ENCODE results near the gene PIGK. TPM values are rescaled to one million over a fixed set of nuclear protein-coding genes. Genes with fewer than 3 reads are reported as not detected.

The PIGK gene
- polyA plus RNA-seq, 4 donors = 2.7 to 23.9 (median 9.4) TPM

GRCh38 chr1:77238462-77238861, 19.2 kb upstream of the PIGK start:
- H3K36me3 ChIP-seq (ENCODE audit: control insufficient read depth in 3 of 3, insufficient read depth in 2 of 3, low read depth in 1 of 3, low read length in 3 of 3) = no peaks in the 10 kb centered on the region
- DNase-seq (no peak), FAIRE-seq (no peak)
- H3K4me1 ChIP-seq (ENCODE audit: control insufficient read depth in 3 of 3, insufficient read depth in 2 of 3, low read depth in 1 of 3, low read length in 2 of 3) = no peaks in the 10 kb centered on the region
- H3K9me3 ChIP-seq (ENCODE audit: control insufficient read depth in 2 of 2, insufficient read depth in 1 of 2, low read depth in 1 of 2, low read length in 1 of 2) = no peaks in the 10 kb centered on the region
- no peak overlapping the region for H3K27ac ChIP-seq (ENCODE audit: low read depth in 1 of 3, low read length in 2 of 3)
- H3K27me3 ChIP-seq (ENCODE audit: control insufficient read depth in 3 of 3, insufficient read depth in 3 of 3, low read length in 3 of 3) = no peaks in the 10 kb centered on the region
- WGBS, 3 donors = 44 to 65% (median 52%) methylated on average over 1 of the region's 1 CpG
- no peak overlapping the region for H3K4me3 ChIP-seq (ENCODE audit: low read depth in 1 of 3, low read length in 3 of 3)

DNA sequence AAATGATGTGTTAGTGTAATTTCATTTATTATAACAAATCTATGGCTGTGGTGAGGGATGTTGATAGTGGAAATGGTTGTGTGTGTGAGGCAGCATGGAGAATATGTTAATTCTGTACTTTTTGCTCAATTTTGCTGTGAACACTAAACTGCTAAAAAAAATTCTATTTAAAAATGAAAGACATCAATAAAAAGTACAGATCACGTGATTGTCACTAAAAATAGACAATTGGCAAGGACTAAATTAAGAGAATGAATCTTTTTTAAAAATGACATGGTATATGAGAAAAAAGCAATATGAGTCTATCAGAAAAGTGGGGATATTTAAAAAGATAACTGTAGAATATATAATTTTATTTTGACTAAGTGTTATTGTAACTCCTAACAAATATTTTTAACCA, 15.7 kb upstream of the PIGK start:
- no peak for FAIRE-seq
- H3K36me3 ChIP-seq (ENCODE audit: control insufficient read depth in 3 of 3, insufficient read depth in 2 of 3, low read depth in 1 of 3, low read length in 3 of 3) = no peaks in the 10 kb centered on the region
- H3K4me3 ChIP-seq (ENCODE audit: low read depth in 1 of 3, low read length in 3 of 3) = no peak overlapping the region
- H3K9me3 ChIP-seq (ENCODE audit: control insufficient read depth in 2 of 2, insufficient read depth in 1 of 2, low read depth in 1 of 2, low read length in 1 of 2) = peaks cover 0 to 3% of the 10 kb centered on the region in 2 donors
- H3K27me3 ChIP-seq (ENCODE audit: control insufficient read depth in 3 of 3, insufficient read depth in 3 of 3, low read length in 3 of 3) = no peaks in the 10 kb centered on the region
- no peaks in the 10 kb centered on the region for H3K4me1 ChIP-seq (ENCODE audit: control insufficient read depth in 3 of 3, insufficient read depth in 2 of 3, low read depth in 1 of 3, low read length in 2 of 3)
- 37 to 61% (median 54%) methylated on average over 1 of the region's 1 CpG for WGBS, 3 donors
- no peak for DNase-seq
- no peak overlapping the region for H3K27ac ChIP-seq (ENCODE audit: low read depth in 1 of 3, low read length in 2 of 3)

DNA sequence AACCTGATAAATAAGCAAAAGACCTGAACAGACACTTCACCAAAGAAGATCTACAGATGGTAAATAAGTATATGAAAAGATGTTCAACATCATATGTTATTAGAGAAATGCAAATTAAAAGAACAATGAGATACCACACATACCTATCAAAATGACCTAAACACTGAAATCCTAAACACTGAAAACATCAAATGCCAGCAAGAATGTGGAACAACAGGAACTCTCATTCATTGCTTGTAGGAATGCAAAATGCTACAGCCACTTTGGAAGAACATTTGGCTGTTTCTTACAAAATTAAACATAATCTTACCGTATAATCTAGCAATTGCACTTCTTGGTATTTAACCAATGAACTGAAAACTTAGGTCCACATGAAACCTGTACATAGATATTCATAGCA, 14.9 kb upstream of the PIGK start:
- Histone ChIP-seq H3K36me3 (ENCODE audit: control insufficient read depth in 3 of 3, insufficient read depth in 2 of 3, low read depth in 1 of 3, low read length in 3 of 3) (no peaks in the 10 kb centered on the region), H3K9me3 (ENCODE audit: control insufficient read depth in 2 of 2, insufficient read depth in 1 of 2, low read depth in 1 of 2, low read length in 1 of 2) (peaks cover 0 to 3% of the 10 kb centered on the region in 2 donors), H3K27ac (ENCODE audit: low read depth in 1 of 3, low read length in 2 of 3) (no peak overlapping the region), H3K4me1 (ENCODE audit: control insufficient read depth in 3 of 3, insufficient read depth in 2 of 3, low read depth in 1 of 3, low read length in 2 of 3) (no peaks in the 10 kb centered on the region), H3K27me3 (ENCODE audit: control insufficient read depth in 3 of 3, insufficient read depth in 3 of 3, low read length in 3 of 3) (no peaks in the 10 kb centered on the region), H3K4me3 (ENCODE audit: low read depth in 1 of 3, low read length in 3 of 3) (no peak overlapping the region)
- DNase-seq = no peak
- WGBS, 3 donors = 88 to 97% (median 93%) methylated on average over 1 of the region's 1 CpG
- FAIRE-seq = no peak

DNA sequence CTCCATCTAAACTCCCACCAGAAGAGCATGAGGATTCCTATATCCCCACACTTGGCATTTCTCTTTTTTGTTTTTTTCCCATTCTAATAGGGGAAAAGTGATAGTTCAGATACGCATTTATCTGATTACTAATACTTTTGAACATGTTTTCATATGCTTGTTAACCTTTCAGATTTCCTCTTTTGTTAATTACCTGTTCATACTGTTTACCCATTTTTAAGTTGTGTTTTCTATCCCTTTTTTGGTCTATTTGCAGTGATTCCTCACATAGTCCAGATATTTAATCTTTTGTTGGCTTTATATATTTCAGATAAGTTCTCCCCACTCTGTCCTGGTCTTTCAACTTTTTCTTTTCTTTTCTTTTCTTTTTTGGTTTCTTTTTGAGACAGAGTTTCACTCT, 13.6 kb upstream of the PIGK start:
- Histone ChIP-seq H3K4me3 (ENCODE audit: low read depth in 1 of 3, low read length in 3 of 3) (no peak overlapping the region), H3K4me1 (ENCODE audit: control insufficient read depth in 3 of 3, insufficient read depth in 2 of 3, low read depth in 1 of 3, low read length in 2 of 3) (no peaks in the 10 kb centered on the region), H3K27ac (ENCODE audit: low read depth in 1 of 3, low read length in 2 of 3) (no peak overlapping the region), H3K27me3 (ENCODE audit: control insufficient read depth in 3 of 3, insufficient read depth in 3 of 3, low read length in 3 of 3) (no peaks in the 10 kb centered on the region), H3K36me3 (ENCODE audit: control insufficient read depth in 3 of 3, insufficient read depth in 2 of 3, low read depth in 1 of 3, low read length in 3 of 3) (no peaks in the 10 kb centered on the region), H3K9me3 (ENCODE audit: control insufficient read depth in 2 of 2, insufficient read depth in 1 of 2, low read depth in 1 of 2, low read length in 1 of 2) (peaks cover 0 to 3% of the 10 kb centered on the region in 2 donors)
- no peak for FAIRE-seq
- DNase-seq = no peak
- WGBS, 3 donors = 95 to 98% (median 97%) methylated on average over 1 of the region's 1 CpG

DNA sequence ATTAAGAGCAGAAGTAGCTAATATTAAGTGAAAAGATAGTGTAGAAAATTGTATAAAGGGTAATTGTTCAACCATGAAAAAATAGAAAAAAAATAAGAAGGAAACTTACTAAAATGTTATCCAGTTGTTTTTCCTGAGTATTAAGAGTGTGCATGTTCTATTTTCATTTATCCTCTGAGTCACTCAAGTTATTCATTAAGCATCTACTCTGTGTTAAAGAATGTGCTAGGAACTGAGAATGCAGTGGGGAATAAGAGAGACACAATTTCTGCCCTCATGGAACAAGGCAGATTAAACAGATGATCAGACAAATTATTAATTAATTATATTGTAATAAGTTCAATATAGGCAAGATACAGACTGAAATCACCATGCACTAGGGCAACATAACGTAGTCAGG, 10.8 kb upstream of the PIGK start:
- Histone ChIP-seq H3K27ac (ENCODE audit: low read depth in 1 of 3, low read length in 2 of 3) (no peak overlapping the region), H3K4me1 (ENCODE audit: control insufficient read depth in 3 of 3, insufficient read depth in 2 of 3, low read depth in 1 of 3, low read length in 2 of 3) (no peaks in the 10 kb centered on the region), H3K4me3 (ENCODE audit: low read depth in 1 of 3, low read length in 3 of 3) (no peak overlapping the region), H3K9me3 (ENCODE audit: control insufficient read depth in 2 of 2, insufficient read depth in 1 of 2, low read depth in 1 of 2, low read length in 1 of 2) (peaks cover 0 to 6% of the 10 kb centered on the region in 2 donors), H3K27me3 (ENCODE audit: control insufficient read depth in 3 of 3, insufficient read depth in 3 of 3, low read length in 3 of 3) (no peaks in the 10 kb centered on the region), H3K36me3 (ENCODE audit: control insufficient read depth in 3 of 3, insufficient read depth in 2 of 3, low read depth in 1 of 3, low read length in 3 of 3) (no peaks in the 10 kb centered on the region)
- WGBS, 3 donors = 93 to 97% (median 93%) methylated on average over 1 of the region's 1 CpG
- DNase-seq = no peak
- no peak for FAIRE-seq

GRCh38 chr1:77228836-77229235, 9.6 kb upstream of the PIGK start:
- FAIRE-seq = no peak
- no peak for DNase-seq
- no peak overlapping the region for H3K27ac ChIP-seq (ENCODE audit: low read depth in 1 of 3, low read length in 2 of 3)
- H3K27me3 ChIP-seq (ENCODE audit: control insufficient read depth in 3 of 3, insufficient read depth in 3 of 3, low read length in 3 of 3) = no peaks in the 10 kb centered on the region
- H3K4me3 ChIP-seq (ENCODE audit: low read depth in 1 of 3, low read length in 3 of 3) = no peak overlapping the region
- H3K36me3 ChIP-seq (ENCODE audit: control insufficient read depth in 3 of 3, insufficient read depth in 2 of 3, low read depth in 1 of 3, low read length in 3 of 3) = no peaks in the 10 kb centered on the region
- no peaks in the 10 kb centered on the region for H3K4me1 ChIP-seq (ENCODE audit: control insufficient read depth in 3 of 3, insufficient read depth in 2 of 3, low read depth in 1 of 3, low read length in 2 of 3)
- peaks cover 0 to 7% of the 10 kb centered on the region in 2 donors for H3K9me3 ChIP-seq (ENCODE audit: control insufficient read depth in 2 of 2, insufficient read depth in 1 of 2, low read depth in 1 of 2, low read length in 1 of 2)

DNA sequence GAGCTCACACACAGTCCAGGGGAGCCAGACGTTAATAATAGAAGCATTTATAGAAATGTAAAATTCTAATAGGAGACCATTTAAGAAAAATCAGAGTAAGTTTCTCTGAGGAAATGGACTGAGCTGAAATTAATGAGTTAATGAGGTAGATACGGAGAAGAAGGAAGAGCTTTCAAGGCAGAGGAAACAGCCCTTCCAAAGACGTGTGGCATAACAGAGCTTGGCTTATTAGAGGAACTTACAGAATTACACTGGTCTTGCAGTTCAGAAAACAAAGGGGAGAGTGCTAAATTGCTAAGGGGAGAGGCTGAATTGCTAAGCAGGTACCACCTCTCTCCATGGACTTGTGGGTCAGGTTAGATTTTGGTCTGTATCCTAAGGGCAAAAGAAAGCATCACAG, 8.2 kb upstream of the PIGK start:
- FAIRE-seq (no peak), DNase-seq (no peak)
- H3K4me1 ChIP-seq (ENCODE audit: control insufficient read depth in 3 of 3, insufficient read depth in 2 of 3, low read depth in 1 of 3, low read length in 2 of 3) = peaks cover 0 to 2% (median 0%) of the 10 kb centered on the region in 3 donors
- no peaks in the 10 kb centered on the region for H3K27me3 ChIP-seq (ENCODE audit: control insufficient read depth in 3 of 3, insufficient read depth in 3 of 3, low read length in 3 of 3)
- peaks cover 0 to 4% of the 10 kb centered on the region in 2 donors for H3K9me3 ChIP-seq (ENCODE audit: control insufficient read depth in 2 of 2, insufficient read depth in 1 of 2, low read depth in 1 of 2, low read length in 1 of 2)
- H3K36me3 ChIP-seq (ENCODE audit: control insufficient read depth in 3 of 3, insufficient read depth in 2 of 3, low read depth in 1 of 3, low read length in 3 of 3) = no peaks in the 10 kb centered on the region
- no peak overlapping the region for H3K27ac ChIP-seq (ENCODE audit: low read depth in 1 of 3, low read length in 2 of 3)
- 51 to 62% (median 57%) methylated on average over 3 of the region's 3 CpGs for WGBS, 3 donors
- H3K4me3 ChIP-seq (ENCODE audit: low read depth in 1 of 3, low read length in 3 of 3) = no peak overlapping the region

- Histone ChIP-seq H3K27me3 (ENCODE audit: control insufficient read depth in 3 of 3, insufficient read depth in 3 of 3, low read length in 3 of 3) (no peaks in the 10 kb centered on the region), H3K27ac (ENCODE audit: low read depth in 1 of 3, low read length in 2 of 3) (no peak overlapping the region), H3K4me1 (ENCODE audit: control insufficient read depth in 3 of 3, insufficient read depth in 2 of 3, low read depth in 1 of 3, low read length in 2 of 3) (peaks cover 0 to 4% (median 0%) of the 10 kb centered on the region in 3 donors), H3K4me3 (ENCODE audit: low read depth in 1 of 3, low read length in 3 of 3) (no peak overlapping the region), H3K36me3 (ENCODE audit: control insufficient read depth in 3 of 3, insufficient read depth in 2 of 3, low read depth in 1 of 3, low read length in 3 of 3) (no peaks in the 10 kb centered on the region), H3K9me3 (ENCODE audit: control insufficient read depth in 2 of 2, insufficient read depth in 1 of 2, low read depth in 1 of 2, low read length in 1 of 2) (peaks cover 0 to 7% of the 10 kb centered on the region in 2 donors)
- FAIRE-seq (no peak), DNase-seq (no peak)
- 67 to 88% (median 75%) methylated on average over 5 of the region's 5 CpGs for whole genome bisulfite sequencing, 3 donors
Measured at GRCh38 chr1:77222496-77222895, 3.3 kb upstream of the PIGK start.

DNA sequence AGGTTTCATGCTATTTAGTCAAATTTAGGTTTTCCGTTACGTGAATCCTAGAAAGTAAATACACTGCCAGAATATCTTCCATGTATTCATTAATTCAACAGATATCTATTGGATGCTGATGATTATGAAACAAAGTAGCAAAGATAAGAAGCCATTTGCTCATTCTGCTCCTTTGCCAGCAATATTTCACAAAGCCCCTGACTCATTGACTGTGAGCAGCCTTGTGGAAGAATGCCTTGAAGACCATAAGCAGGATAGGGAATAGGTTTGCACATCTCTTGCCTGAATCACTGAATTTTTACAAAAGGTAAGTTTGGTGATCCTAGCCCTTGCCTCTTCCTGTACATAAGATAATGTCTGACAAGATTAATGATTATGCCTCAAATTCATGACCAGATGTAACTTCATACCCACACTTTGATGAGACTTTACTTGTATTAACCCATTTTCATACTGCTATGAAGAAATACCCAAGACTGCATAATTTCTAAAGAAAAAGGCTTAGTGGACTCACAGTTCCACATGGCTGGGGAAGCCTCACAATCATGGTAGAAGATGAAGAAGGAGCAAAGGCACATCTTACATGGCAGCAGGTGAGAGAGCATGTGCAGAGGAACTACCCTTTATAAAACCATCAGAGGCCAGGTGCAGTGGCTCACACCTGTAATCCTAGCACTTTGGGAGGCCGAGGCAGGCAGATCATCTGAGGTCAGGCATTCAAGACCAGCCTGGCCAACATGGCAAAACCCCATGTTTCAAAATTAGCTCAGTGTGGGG, 1.6 kb upstream of the PIGK start:
- H3K4me1 ChIP-seq (ENCODE audit: control insufficient read depth in 3 of 3, insufficient read depth in 2 of 3, low read depth in 1 of 3, low read length in 2 of 3) = peaks cover 0 to 4% (median 0%) of the 10 kb centered on the region in 3 donors
- H3K27ac ChIP-seq (ENCODE audit: low read depth in 1 of 3, low read length in 2 of 3) = no peak overlapping the region
- DNase-seq (no peak), FAIRE-seq (no peak)
- WGBS, 3 donors = 62 to 66% (median 65%) methylated on average over 3 of the region's 3 CpGs
- peaks cover 0 to 7% of the 10 kb centered on the region in 2 donors for H3K9me3 ChIP-seq (ENCODE audit: control insufficient read depth in 2 of 2, insufficient read depth in 1 of 2, low read depth in 1 of 2, low read length in 1 of 2)
- no peaks in the 10 kb centered on the region for H3K27me3 ChIP-seq (ENCODE audit: control insufficient read depth in 3 of 3, insufficient read depth in 3 of 3, low read length in 3 of 3)
- H3K36me3 ChIP-seq (ENCODE audit: control insufficient read depth in 3 of 3, insufficient read depth in 2 of 3, low read depth in 1 of 3, low read length in 3 of 3) = no peaks in the 10 kb centered on the region
- H3K4me3 ChIP-seq (ENCODE audit: low read depth in 1 of 3, low read length in 3 of 3) = no peak overlapping the region

Measured in small intestine (tissue), 7 donors.